Trophoblast cell (in vitro differentiated cells and primary cell): Measurements from ENCODE around the gene GALNT9.

Experiments used
- DNase-seq, 2 donors: peaks; one replicate each; pipeline ENCODE4 v3.0.0-alpha.2; 2016
- H2AFZ ChIP-seq: 2 replicates; pipeline ENCODE4 v1.6.1; 2013; ENCODE audit warnings: low read length, moderate library complexity, mild to moderate bottlenecking; ENCODE audit not compliant: insufficient read depth, poor library complexity
- H2AK5ac ChIP-seq: 2 replicates; pipeline ENCODE4 v1.6.1; 2013; ENCODE audit warnings: mild to moderate bottlenecking, low read length
- H2BK120ac ChIP-seq: 2 replicates; pipeline ENCODE4 v1.6.1; 2013; ENCODE audit warnings: low read length, mild to moderate bottlenecking, moderate library complexity; ENCODE audit not compliant: insufficient read depth, poor library complexity
- H2BK12ac ChIP-seq: 2 replicates; pipeline ENCODE4 v1.6.1; 2013; ENCODE audit warnings: mild to moderate bottlenecking, low read length, moderate library complexity
- H2BK5ac ChIP-seq: 2 replicates; pipeline ENCODE4 v1.6.1; 2013; ENCODE audit warnings: low read length, low read depth, moderate library complexity, mild to moderate bottlenecking; ENCODE audit not compliant: poor library complexity
- H3K14ac ChIP-seq: 2 replicates; pipeline ENCODE4 v1.6.1; 2013; ENCODE audit warnings: mild to moderate bottlenecking, low read length
- H3K18ac ChIP-seq: 2 replicates; pipeline ENCODE4 v1.6.1; 2013; ENCODE audit warnings: mild to moderate bottlenecking, low read length
- H3K23ac ChIP-seq: 2 replicates; pipeline ENCODE4 v1.6.1; 2013; ENCODE audit warnings: low read length
- H3K27ac ChIP-seq: 2 replicates; pipeline ENCODE4 v1.5.1; 2013; ENCODE audit warnings: low read depth, mild to moderate bottlenecking, inconsistent platforms, low read length, moderate library complexity
- H3K27me3 ChIP-seq: 2 replicates; pipeline ENCODE4 v1.6.1; 2013; ENCODE audit warnings: inconsistent platforms, mild to moderate bottlenecking, low read length, moderate library complexity; ENCODE audit not compliant: insufficient read depth
- H3K36me3 ChIP-seq, 2 experiments: 1 replicate in 1 of 2; 2 replicates in 1 of 2; pipeline ENCODE4 v1.6.1; 2013; ENCODE audit warnings: low read length in 2 of 2, mild to moderate bottlenecking in 2 of 2, moderate library complexity in 1 of 2; ENCODE audit not compliant: insufficient read depth in 2 of 2, control insufficient read depth in 1 of 2
- H3K4ac ChIP-seq: 2 replicates; pipeline ENCODE4 v1.6.1; 2013; ENCODE audit warnings: low read depth, mild to moderate bottlenecking, low read length, moderate library complexity
- H3K4me1 ChIP-seq, 2 experiments: 1 replicate in 1 of 2; 2 replicates in 1 of 2; pipeline ENCODE4 v1.6.1; 2013; ENCODE audit warnings: low read length in 2 of 2, mild to moderate bottlenecking in 2 of 2, moderate library complexity in 1 of 2; ENCODE audit not compliant: insufficient read depth in 2 of 2, control insufficient read depth in 1 of 2
- H3K4me2 ChIP-seq: 2 replicates; pipeline ENCODE4 v1.6.1; 2013; ENCODE audit warnings: inconsistent platforms, mild to moderate bottlenecking, low read length, moderate library complexity
- H3K4me3 ChIP-seq: 2 replicates; pipeline ENCODE4 v1.5.1; 2013; ENCODE audit warnings: mild to moderate bottlenecking, low read depth, low read length, inconsistent platforms
- H3K79me1 ChIP-seq: one replicate; pipeline ENCODE4 v1.6.1; 2013; ENCODE audit warnings: low read length
- H3K79me2 ChIP-seq: 2 replicates; pipeline ENCODE4 v1.6.1; 2013; ENCODE audit warnings: low read length, mild to moderate bottlenecking; ENCODE audit not compliant: control insufficient read depth, insufficient read depth, poor library complexity
- H3K9ac ChIP-seq: 2 replicates; pipeline ENCODE4 v1.6.1; 2013; ENCODE audit warnings: mild to moderate bottlenecking, low read length
- H3K9me3 ChIP-seq: 2 replicates; pipeline ENCODE4 v1.6.1; 2013; ENCODE audit warnings: low read depth, mild to moderate bottlenecking, control low read depth, inconsistent platforms, low read length; ENCODE audit not compliant: insufficient read depth
- H4K12ac ChIP-seq: 2 replicates; pipeline ENCODE4 v1.6.1; 2013; ENCODE audit warnings: low read depth, mild to moderate bottlenecking, low read length, moderate library complexity
- H4K8ac ChIP-seq: 2 replicates; pipeline ENCODE4 v1.6.1; 2013; ENCODE audit warnings: low read depth, mild to moderate bottlenecking, low read length, moderate library complexity
- H4K91ac ChIP-seq: one replicate; pipeline ENCODE4 v1.6.1; 2013; ENCODE audit warnings: low read depth, mild to moderate bottlenecking, low read length, moderate library complexity
- WGBS: extraction: QIAGEN DNeasy Blood & Tissue Kit; methylation state at CpG from one replicate; pipeline ENCODE4 v1.1.7; 2013; ENCODE audit warnings: missing lambda C conversion rate; ENCODE audit not compliant: insufficient read length, insufficient coverage; ENCODE audit errors: extremely low coverage; 5-methylcytosine and 5-hydroxymethylcytosine counted together

The GALNT9 gene

DNA sequence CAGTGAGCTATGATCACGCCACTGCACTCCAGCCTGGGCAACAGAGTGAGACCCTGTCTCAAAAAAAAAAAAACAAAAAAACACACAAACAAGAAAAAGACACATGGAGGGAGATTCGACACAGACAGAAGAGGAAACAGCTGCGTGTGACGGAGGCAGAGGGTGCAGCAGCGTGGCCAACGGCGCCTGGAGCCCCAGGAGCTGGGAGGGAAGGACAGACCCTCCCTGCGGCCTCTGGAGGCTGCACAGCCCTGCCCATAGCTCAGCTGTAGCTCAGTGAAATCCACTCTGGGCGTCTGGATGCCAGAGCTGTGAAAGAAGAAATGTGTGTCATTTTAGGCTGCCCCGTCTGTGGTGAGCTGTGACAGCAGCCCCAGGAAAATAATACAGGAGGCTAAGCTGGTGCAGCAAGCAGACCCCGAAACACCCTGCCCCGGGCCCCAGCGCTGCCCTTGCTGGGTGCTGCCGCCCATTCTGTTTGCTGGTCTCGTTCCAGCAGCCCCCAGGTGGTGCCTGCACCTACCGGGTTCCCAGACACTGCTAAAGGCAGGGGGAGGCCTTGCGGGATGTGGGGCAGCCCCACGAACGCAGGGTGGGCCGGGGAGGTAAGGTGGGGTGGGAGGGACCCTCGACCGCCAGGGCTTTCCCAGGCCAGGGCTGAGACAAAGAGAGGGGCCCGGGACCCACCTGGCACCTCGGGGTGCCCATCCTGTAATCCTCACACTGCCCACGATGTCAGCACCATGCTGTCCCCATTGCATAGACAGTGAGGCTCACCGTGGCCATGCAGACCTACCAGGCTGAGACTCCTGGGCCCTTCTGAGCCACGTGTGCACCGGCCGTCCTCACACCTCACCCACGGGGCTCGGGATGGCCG is 21.2 kb downstream of the GALNT9 start:
- no peak for DNase-seq
- WGBS: no CpG with 5 or more reads among the region's 32 CpGs
- no peak overlapping the region for H2AK5ac ChIP-seq

GRCh38 chr12:132306885-132307191 is 22.6 kb downstream of the GALNT9 start:
- Histone ChIP-seq H2AK5ac (no peak overlapping the region), H3K9me3 (peaks cover 19% of the 10 kb centered on the region), H2AFZ (no peak overlapping the region), H3K4me3 (no peak overlapping the region), H3K4me2 (no peak overlapping the region), H4K91ac (no peak overlapping the region), H3K27me3 (no peaks in the 10 kb centered on the region), H2BK12ac (no peak overlapping the region), H3K79me1 (no peaks in the 10 kb centered on the region), H3K23ac (no peak overlapping the region), H2BK120ac (no peak overlapping the region), H3K4me1 (no peaks in the 10 kb centered on the region), H4K12ac (no peak overlapping the region), H3K9ac (no peak overlapping the region), H3K36me3 (no peaks in the 10 kb centered on the region), H3K4ac (no peak overlapping the region), H4K8ac (no peak overlapping the region), H3K79me2 (no peaks in the 10 kb centered on the region), H3K27ac (no peak overlapping the region), H2BK5ac (no peak overlapping the region), H3K14ac (no peak overlapping the region), H3K18ac (no peak overlapping the region)
- no CpG with 5 or more reads among the region's 10 CpGs for WGBS
- DNase-seq: no peak

More for the DNA sequence above, 21.2 kb downstream of the GALNT9 start:
- Histone ChIP-seq H2AFZ (no peak overlapping the region), H4K91ac (no peak overlapping the region), H2BK5ac (no peak overlapping the region), H3K27ac (no peak overlapping the region), H3K4ac (no peak overlapping the region), H3K4me1 (no peaks in the 10 kb centered on the region), H3K4me2 (no peak overlapping the region), H4K8ac (no peak overlapping the region), H3K23ac (no peak overlapping the region), H3K18ac (no peak overlapping the region), H4K12ac (no peak overlapping the region), H3K9me3 (peaks cover 23% of the 10 kb centered on the region), H3K27me3 (no peaks in the 10 kb centered on the region), H2BK120ac (no peak overlapping the region), H2BK12ac (no peak overlapping the region), H3K14ac (no peak overlapping the region), H3K79me1 (no peaks in the 10 kb centered on the region), H3K9ac (no peak overlapping the region), H3K79me2 (no peaks in the 10 kb centered on the region), H3K36me3 (no peaks in the 10 kb centered on the region), H3K4me3 (no peak overlapping the region)

GRCh38 chr12:132305991-132306884 is 23.2 kb downstream of the GALNT9 start:
- H2BK12ac ChIP-seq: no peak overlapping the region
- no peak overlapping the region for H3K4ac ChIP-seq
- H3K4me1 ChIP-seq: no peaks in the 10 kb centered on the region
- H3K79me1 ChIP-seq: no peaks in the 10 kb centered on the region
- WGBS: no CpG with 5 or more reads among the region's 51 CpGs
- no peak for DNase-seq
- no peak overlapping the region for H2BK120ac ChIP-seq
- H3K18ac ChIP-seq: no peak overlapping the region
- H3K4me2 ChIP-seq: no peak overlapping the region
- no peak overlapping the region for H2BK5ac ChIP-seq
- no peak overlapping the region for H3K9ac ChIP-seq
- H3K4me3 ChIP-seq: no peak overlapping the region
- peaks cover 14% of the 10 kb centered on the region for H3K9me3 ChIP-seq
- no peaks in the 10 kb centered on the region for H3K27me3 ChIP-seq
- no peaks in the 10 kb centered on the region for H3K36me3 ChIP-seq
- no peak overlapping the region for H2AK5ac ChIP-seq
- no peaks in the 10 kb centered on the region for H3K79me2 ChIP-seq
- no peak overlapping the region for H3K27ac ChIP-seq
- no peak overlapping the region for H3K23ac ChIP-seq
- H3K14ac ChIP-seq: no peak overlapping the region
- no peak overlapping the region for H4K91ac ChIP-seq
- no peak overlapping the region for H2AFZ ChIP-seq
- H4K12ac ChIP-seq: no peak overlapping the region
- H4K8ac ChIP-seq: no peak overlapping the region

DNA sequence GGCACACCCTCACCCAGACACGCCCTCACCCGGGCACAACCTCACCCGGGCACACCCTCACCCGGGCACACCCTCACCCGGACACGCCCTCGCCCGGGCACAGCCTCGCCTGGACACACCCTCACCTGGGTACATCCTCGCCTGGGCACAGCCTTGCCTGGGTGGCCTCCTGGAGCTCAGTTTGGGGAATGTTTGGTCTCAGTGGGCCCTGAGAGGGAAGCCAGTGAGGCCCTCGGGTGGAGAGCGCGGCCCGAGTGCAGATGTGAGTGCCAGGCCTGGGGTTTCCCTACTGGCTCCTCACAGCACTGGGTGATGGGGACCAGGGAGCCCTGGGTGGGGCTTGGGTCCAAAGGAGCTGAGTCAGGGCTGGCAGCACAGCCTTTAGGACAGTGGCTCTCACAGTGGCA is 23.8 kb downstream of the GALNT9 start:
- Histone ChIP-seq H2AK5ac (no peak overlapping the region), H3K9me3 (peaks cover 10% of the 10 kb centered on the region), H3K4ac (no peak overlapping the region), H3K4me1 (no peaks in the 10 kb centered on the region), H4K8ac (no peak overlapping the region), H3K4me3 (no peak overlapping the region), H2BK12ac (no peak overlapping the region), H2AFZ (no peak overlapping the region), H4K91ac (no peak overlapping the region), H3K27ac (no peak overlapping the region), H2BK120ac (no peak overlapping the region), H3K18ac (no peak overlapping the region), H3K14ac (no peak overlapping the region), H3K4me2 (no peak overlapping the region), H3K23ac (no peak overlapping the region), H3K36me3 (no peaks in the 10 kb centered on the region), H2BK5ac (no peak overlapping the region), H4K12ac (no peak overlapping the region), H3K9ac (no peak overlapping the region), H3K27me3 (no peaks in the 10 kb centered on the region), H3K79me2 (no peaks in the 10 kb centered on the region), H3K79me1 (no peaks in the 10 kb centered on the region)
- no peak for DNase-seq
- WGBS: no CpG with 5 or more reads among the region's 14 CpGs
